ENCODE measurements around the gene HSPA8.
A peak's percentile ranks its signal among the peaks of the same experiment; 100 is the strongest.
"Not testable (repeated sequence)": the region's sequence is repeated elsewhere in the genome, so short reads cannot be mapped to it uniquely, and the experiment has no call there.

HSPA8 gene

DNA sequence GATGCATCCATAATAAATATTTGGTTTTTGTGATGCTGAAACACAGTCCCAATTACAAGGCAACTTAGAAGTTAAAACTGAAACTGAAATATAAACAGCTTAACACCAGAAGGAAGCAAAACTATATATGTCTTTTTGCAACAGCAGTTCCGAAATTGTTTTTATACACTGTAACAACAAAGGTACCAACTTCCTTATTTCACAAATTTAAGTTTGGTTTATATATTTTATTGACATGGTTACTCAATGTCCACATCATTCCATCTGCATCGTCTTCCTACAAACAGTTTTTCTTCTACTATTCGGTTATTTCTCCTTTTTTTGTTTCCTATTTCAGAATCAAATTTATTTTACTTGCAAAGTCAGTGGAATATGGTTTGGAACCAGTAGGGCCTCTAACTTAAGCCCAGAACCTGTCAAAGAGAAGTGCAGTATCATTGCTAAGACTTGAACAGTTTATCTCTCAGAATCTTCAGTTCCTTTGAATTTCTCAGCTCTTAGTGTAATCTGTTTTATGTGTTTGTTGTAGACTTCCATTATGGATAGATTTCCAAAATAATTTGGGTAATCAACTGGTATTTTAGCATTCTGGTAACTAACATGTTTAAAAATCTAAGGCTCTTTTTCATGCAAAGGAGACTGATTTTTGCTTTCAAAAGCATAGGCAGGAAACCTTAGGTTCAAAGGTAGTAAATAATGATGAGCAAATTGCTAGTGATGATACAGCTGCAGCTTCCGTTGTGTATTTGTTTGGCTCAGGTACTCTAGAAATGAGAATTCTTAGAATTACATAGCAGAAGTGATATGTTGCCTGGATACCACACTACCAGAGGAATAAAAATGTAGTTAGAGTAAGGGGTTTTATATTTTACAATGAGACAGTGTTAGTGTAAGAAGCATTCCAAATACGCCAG is 8.2 kb upstream of the HSPA8 start:
- no peak for DNase-seq

DNA sequence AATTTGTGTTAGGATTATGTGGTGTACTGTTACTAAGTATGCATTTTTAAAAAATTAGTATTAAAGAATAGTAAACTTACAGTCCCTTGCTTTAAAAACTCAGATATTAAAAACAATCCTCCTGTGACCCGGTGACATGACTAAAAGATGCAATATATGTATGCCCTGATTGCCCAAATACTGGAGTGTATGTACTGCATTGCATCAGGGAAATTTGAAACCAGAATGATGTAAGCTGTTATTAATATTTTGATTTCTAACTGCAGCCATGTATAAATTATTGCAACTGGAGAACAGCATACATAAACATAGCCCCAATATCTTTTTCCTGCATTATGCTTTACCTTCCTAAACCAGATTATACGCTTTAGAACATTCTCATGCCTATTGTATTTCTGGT is 3.7 kb upstream of the HSPA8 start:
- DNase-seq = no peak

DNA sequence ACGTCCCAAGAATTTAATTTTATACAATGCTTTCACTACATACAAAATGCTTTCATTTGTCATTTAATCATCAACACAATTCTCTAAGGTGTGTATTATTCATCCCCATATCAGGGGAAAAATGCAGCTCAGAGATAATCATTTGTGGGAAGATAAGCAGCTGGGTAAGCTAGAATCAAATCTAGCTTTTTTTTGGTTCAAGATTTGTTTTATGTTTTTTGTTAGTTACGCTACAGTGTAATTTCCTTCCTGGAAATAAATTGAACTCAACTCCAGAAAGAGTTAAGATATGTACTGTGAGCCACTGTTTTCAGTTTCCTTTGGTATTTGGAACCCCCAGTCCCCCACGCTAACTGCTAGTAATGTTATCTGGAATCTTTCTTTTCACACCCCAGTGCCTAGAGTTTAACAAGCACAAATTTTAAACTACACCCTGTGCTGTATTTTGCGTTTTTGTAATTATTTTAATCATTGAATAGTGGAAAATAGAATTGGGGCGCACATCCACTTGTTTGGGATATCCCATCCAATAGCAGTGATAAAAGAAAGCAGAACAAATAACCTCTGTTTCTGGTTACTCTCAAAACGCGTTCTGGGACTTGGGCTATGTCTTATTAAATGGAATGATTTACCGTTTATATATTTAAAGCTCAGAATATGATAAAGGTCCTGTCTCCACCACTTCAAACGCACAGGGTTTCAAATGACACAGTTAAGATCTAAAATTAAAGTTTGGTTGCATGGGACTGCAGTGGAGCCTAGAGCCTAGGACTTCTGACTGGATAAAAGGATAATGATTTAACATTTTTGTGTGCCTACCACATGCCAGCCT is 2.1 kb upstream of the HSPA8 start:
- no peak for DNase-seq

DNA sequence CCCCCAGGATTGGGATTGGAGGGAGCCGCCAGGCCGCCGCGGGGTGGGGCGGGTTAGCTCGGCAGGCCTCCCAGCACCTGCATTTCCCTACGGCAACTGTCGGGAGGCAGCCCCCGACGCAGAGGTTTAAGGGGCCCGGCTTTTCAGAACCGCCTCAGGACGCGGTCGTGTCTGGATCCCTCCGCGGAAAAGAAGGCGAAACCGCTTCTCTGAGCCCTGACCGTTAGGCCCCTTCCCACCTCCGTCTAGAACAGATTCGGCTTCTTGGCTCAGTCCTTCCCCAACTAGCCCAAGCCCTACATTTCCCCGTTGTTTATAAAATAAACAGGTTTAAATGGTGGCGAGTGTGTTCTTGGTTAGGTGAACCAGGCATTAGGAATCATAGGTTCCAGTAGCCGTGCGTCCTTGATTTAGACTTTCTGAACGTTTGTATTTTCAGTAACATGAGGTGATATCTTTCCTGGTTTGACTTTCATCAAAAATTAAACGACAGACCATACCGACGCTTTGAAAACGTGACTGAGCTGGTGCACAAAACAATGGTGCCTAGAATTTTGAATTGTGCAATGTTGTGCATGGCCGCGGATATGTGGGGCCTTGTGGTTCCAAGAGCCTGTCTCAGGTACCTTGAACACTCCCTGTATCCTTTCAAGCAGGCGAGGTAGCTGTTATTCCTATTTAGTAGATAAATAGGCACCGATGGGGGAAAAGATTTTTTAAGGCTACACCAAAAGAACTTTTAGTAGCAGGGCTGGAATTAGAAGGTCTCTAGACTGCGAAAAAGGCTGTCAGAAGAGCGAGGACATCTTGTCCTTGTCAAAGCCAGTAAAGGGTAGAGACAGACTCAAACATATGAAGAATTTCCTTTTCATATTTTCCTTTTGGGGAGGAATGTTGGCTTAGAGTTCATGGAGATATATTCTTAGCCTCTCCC is 1.2 kb upstream of the HSPA8 start:
- DNase-seq = no peak

DNA sequence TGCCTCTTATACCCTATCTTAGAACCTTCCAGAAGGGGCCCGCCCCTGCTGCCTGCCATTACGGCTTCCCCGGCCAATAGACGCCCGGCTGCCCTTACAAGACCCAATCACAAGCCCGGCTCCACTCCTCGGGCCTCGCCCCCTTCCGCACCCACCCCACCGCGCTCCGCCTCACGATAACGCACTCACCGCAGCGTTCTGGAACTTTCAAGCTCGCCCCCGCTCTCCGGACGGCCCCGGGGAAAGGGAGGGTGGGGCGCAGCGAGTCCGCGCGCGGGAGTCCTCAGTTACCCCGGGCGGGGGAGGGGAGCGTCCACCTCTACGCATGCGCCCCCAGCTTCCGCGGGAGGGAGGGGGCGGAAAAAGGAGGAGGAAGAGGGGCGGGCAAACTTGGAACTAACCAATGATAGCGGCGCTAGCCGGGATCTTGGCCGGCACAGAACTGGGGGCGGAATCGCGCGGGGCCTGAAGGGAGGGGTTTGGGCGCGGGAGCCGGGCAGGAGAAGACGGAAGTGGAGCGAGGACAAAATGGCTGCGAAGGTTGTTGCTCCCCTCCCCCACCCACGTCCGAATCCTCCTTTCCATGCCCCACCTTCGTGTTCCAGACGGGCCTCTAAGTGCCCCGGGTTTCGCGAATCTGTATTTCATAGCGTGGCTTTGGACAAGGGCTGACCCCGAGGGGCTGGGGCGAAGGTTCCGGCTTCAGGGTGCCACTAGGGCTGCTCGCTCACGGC is 389 bp upstream of the HSPA8 start:
- peak; percentile 100 for DNase-seq

DNA sequence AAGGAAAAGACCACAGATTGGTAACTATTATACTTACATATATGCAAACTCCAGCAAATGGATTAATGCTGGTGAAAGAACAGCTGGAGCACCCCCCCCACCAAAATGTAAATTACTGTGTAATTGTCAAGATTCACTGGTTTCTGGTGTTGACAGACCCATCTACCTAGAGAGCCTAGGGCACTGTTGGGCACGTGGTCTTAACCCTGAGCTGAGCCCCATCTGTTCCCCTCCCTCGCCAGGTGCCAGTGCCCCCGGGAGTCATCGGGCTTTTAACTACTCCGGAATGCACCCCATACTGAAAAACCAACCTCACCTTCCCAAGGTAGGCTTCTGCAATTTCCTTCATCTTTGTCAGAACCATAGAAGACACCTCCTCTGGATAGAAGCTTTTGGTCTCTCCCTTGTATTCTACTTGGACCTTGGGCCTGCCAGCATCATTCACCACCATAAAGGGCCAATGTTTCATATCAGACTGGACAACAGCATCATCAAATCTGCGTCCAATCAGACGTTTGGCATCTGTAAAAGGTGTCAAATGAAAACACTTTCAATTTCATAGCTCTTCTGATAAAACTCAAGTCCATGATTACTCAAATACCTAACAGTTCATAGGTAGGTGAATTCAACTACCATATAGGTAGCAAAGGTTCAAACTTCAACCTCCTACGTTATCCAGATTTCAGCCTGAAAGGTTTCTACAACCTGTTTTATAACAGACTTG is 1.5 kb downstream of the HSPA8 start:
- DNase-seq = no peak

DNA sequence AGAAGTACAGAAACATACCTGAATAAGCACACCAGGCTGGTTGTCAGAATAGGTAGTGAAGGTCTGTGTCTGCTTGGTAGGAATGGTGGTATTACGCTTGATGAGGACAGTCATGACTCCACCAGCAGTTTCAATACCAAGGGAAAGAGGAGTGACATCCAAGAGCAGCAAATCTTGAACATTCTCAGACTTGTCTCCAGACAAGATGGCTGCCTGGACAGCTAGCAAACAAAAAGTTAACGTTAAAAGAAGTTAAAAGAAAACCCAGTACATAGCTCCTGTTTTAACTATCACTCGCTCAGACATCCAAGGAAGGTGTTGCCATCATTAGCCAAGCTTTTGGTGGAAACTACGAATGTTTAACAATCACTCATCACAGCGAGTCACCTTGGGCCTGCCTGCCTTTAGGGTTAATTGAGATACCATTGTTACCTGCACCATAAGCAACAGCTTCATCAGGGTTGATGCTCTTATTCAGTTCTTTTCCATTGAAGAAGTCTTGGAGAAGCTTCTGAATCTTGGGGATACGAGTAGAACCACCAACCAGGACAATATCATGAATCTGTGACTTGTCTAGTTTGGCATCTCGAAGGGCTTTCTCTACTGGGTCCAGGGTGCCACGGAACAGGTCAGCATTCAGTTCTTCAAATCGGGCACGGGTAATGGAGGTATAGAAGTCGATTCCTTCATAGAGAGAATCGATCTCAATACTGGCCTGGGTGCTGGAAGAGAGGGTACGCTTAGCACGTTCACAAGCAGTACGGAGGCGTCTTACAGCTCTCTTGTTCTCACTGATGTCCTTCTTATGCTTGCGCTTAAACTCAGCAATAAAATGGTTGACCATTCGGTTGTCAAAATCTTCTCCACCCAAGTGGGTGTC is 2.7 kb downstream of the HSPA8 start:
- DNase-seq = not testable (repeated sequence)

DNA sequence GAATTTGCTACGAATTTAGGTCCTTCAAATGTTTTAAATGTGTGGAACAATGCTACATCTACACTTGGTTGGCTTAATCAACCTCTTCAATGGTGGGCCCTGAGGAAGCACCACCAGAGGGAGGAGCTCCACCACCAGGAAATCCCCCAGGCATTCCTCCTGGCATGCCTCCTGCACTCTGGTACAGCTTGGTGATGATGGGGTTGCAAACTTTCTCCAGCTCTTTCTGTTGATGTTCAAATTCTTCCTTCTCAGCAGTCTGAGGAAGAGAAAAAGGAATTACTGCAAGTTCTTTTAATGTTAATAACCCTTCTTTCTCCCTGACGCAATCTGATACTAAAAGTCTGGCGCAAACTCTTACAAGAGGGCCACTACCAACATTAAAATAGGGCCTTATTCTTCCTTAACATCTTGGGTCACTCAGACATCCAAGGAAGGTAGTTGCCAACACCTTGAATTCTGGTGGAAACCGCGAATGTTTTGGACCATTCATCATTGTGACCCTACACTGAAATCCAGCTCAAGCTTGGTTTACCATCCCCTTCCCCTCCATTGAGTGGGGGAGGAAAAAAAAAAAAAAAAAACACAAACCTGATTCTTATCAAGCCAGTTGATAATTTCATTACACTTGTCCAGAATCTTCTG is 4.2 kb downstream of the HSPA8 start:
- no peak for DNase-seq

DNA sequence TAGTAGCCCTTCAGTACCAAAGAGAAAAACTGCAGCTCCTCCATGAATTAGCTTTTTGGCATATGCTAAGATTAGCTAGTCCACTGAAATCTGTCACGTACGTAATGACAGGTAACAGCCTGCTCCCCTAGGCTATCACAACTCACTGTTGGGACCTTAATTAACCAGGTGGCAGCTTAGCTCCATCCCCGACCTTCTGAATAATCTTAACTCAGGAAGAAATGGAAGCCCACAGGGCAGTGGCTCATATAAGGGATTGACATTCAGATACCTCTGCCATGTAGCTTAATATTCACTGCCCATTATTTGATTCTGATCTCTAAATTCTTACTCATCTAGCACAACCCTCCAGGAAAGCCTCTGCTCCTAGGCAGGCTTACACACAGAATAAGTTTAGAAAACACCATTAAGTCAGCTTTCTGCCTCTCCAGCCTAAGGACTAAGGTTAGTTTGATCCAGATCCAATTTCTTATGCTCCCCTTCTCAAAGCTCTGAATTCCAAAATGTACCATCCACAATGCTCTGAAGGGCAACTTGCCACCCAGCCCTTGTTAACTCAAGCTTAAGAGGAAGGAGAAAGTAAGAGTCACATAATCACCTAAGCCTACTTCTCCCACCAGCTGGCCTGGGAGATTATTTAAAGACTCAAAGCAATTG is 5.0 kb downstream of the HSPA8 start:
- DNase-seq = no peak

DNA sequence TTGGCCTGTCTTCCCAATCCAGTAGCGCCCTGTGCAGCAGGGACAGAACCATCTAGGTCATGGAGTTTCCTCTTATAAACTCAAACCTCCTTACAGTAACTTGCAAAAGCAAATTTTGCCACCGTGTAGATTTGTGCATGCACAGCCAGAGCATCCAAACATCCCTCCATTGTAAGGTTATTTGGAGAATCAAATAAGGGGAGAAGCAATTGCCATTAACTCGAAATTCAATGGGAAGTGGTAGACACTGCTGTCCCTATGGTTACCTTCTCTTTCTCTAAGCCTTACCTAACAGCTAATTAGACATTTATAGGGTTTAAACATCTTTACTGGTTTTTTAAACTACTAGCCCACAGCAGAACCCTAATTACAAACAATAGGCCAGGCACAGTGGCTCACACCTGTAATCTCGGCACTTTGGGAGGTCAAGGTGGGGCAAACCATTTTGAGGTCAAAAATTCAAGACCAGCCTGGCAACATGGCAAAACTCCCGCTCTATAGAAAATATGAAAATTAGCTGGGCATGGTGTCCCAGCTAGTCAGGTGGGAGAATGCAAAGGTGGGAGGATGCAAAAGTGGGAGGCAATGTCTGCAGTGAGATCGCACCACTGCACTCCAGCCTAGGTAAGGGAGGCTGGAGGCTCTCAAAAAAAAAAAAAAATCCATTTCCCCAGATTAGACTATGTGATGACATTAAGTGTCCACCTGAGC is 6.6 kb downstream of the HSPA8 start:
- no peak for DNase-seq

DNA sequence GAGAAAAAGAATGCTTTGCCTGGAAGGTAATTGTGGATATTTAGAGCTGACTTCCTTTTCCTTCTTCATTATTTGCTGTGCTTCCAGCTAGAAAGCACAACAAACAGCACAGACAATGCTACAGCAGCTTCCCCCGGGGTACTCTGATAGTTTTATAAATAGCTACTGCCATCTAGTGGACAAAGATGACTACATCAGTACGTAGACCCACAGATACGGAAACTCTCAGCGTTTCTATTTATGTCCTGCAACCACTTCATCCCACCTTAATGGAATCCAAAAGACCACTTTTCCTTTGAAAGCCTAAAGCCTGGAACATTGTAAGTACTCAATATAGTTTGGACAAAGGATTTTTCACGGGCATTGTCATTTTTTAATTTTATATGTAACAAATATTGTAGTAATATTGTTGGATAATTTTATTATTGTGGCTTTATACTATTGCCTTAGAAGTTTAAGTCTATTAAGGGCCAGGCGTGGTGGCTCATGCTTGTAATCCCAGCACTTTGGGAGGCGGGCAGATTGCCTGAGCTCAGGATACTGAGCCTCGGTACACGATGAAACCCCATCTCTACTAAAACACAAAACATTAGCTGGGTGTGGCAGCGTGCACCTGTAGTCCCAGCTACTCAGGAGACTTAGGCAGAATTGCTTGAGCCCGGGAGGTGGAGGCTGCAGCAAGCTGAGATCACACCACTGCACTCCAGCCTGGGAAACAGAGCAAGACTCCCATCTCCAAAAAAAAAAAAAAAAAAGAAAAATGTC is 7.5 kb downstream of the HSPA8 start:
- no peak for DNase-seq

DNA sequence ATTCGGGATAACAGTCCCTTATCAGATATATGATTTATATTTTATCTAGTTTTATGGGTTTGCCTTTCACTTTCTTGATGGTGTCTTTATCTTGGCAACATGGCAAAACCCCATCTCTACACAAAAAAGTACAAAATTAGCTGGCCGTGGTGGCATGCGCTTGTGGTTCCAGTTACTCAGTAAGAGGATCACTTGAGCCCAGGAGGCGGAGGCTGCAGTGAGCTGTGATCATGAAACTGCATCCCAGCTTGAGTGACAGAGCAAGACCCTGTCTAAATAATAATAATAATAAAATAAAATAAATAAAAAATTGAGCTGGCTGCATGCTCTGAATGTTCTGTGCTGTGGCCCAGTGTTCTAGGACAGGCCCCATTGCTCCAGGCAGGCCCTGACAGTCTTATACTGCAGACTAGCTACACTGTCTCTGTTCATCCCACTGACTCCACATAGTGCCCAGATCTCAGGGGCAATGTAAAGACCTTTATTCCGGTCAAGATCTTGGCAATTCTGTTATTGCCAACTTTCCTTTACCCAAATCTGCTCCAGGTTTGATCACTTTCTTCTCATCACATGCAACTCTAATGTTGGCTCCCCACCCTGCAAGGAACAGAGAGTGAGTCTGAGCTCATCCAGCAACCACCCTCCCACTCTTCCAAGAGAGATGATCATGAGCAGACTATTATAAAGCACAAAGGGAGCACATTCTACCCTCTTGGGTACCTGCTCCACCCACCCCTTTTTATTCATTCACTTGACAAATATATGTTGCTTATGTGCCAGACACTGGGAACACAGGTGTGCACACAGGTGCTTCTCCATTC is 8.8 kb downstream of the HSPA8 start:
- no peak for DNase-seq

DNA sequence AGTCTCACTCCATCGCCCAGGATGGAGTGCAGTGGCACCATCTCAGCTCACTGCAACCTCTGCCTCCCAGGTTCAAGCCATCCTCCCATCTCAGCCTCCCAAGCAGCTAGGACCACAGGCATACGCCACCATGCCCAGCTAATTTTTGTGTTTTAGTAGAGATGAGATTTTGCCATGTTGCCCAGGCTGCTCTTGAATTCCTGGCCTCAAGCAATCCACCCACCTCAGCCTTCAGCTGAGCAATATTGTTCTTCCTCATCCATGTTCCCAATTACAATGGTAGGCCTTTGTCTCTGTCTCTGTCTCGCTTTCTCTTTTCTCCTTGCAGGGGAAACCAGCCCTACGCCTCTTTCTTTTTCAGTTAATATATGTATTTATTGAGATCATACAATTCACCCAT is 10.3 kb downstream of the HSPA8 start:
- DNase-seq = no peak

DNA sequence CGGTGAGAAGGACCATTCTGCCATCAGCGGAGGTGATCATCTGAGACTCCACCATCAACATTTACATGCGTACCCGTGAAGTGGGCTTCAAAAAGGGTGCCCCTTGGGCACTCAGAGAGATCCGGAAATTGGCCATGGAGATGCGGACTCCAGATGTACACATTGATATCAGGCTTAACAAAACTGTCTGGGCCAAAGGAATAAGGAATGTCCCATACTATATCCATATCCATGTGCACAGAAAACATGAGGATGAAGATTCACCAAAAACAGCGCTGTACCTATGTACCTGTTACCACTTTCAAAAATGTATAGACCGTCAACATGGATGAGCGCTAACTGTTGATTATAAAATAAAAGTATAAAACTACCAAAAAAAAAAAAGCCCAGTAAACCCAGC is 10.8 kb downstream of the HSPA8 start:
- no peak for DNase-seq

DNA sequence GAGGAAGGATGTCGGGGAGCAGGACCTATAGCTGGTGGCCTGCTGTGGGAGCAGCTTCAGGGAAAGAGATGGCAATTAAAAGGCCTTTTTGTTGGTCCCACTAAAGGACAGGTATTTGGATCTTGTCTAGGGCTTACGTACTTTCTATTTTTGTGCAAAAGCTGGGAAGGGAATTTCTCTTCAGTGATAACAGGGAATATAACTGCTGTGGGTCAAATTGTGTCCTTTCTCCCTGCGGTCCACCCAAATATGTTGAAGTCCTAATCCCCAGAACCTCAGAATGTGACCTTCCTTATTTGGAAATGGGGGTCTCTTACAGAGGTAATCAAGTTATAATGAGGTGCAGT is 14.0 kb downstream of the HSPA8 start:
- no peak for DNase-seq

DNA sequence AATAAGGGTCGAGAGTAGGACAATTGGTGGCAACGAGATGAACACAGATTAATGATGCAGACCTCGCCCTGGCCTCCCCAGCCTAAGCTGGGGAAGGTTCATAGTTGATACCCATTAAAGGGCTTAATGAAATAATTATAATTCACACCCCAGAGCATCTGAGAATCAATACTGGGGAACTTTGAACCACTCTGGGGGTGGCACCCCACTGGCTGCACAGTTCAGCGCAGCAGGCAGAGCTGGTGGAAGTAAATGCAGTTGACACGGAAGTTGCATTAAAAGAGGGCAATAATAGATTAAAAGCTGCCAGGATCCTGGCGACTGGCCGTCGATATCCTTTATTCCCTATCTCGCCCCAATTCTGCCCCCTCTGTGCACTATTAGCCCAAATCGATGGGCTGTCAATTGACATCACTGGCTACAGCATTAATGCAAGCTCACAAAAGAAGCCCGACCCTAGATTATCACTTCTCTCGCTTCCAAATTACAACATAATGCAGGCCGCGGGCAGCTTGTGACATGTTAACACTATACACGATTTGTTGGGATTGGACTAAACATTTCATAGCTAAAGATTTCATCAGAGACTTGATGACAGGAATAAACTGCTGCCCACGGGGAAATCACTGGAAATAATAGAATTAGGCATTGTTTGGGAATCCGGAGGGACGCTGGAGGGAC is 14.5 kb downstream of the HSPA8 start:
- no peak for DNase-seq

All from stimulated activated CD4-positive, alpha-beta T cell treated with anti-CD3 and anti-CD28 coated beads, Interleukin-1b, Interleukin-23, amount 100 ng/mL, for 48 hours (primary cell).